MG63 (cell line): ENCODE measurements around the gene MRPS24. TPM values are rescaled to one million over a fixed set of nuclear protein-coding genes. Genes with fewer than 3 reads are reported as not detected.

ENCODE experiments used
- total RNA-seq: library from RNA; depleted of rRNA; stranded (reverse); fragments of >200 nt; shearing (Covaris generic); gene quantifications from 2 replicates; pipeline ENCODE4 v1.2.3, GENCODE V29; 2014; ENCODE audit warnings: low replicate concordance; rRNA removed

MRPS24 gene
- total RNA-seq, 1 experiment from 2014 or later, result 107 TPM

Other genes starting within 250 kb of the MRPS24 start
- gene COA1, start 140.0 kb downstream of the MRPS24 start, total RNA-seq, result 37.0 and 58.9 TPM in 2 replicates
- 40.1 and 42.1 TPM in 2 replicates for gene BLVRA, start 110.8 kb downstream of the MRPS24 start, total RNA-seq
- gene URGCP, start 37.1 kb upstream of the MRPS24 start, total RNA-seq, result 38.3 and 41.8 TPM in 2 replicates
- 10.7 and 20.7 TPM in 2 replicates for gene UBE2D4, start 56.9 kb upstream of the MRPS24 start, total RNA-seq
- not detected in 2 replicates for gene SPDYE1, start 128.4 kb upstream of the MRPS24 start, total RNA-seq
- 103 and 166 TPM in 2 replicates for gene DBNL, start 175.2 kb upstream of the MRPS24 start, total RNA-seq
- not detected in 2 replicates for gene PGAM2, start 196.1 kb upstream of the MRPS24 start, total RNA-seq
- gene POLM, start 213.0 kb upstream of the MRPS24 start, total RNA-seq, result 9.4 and 10.8 TPM in 2 replicates
- 36.8 and 45.8 TPM in 2 replicates for gene AEBP1, start 234.8 kb upstream of the MRPS24 start, total RNA-seq